B cell (primary cell): ENCODE results near the gene SCN2B.

Experiments
- CTCF ChIP-seq: fragments of 200-600 bp; IDR thresholded peaks from one replicate; pipeline ENCODE4 v1.8.0; 2022; ENCODE audit warnings: antibody characterized with exemption, mild to moderate bottlenecking
- EZH2 ChIP-seq: IDR thresholded peaks from 2 replicates; pipeline ENCODE4 v1.6.1; 2012; ENCODE audit warnings: borderline replicate concordance, low read depth, mild to moderate bottlenecking, moderate library complexity, low read length; ENCODE audit not compliant: insufficient read depth, poor library complexity, severe bottlenecking

DNA sequence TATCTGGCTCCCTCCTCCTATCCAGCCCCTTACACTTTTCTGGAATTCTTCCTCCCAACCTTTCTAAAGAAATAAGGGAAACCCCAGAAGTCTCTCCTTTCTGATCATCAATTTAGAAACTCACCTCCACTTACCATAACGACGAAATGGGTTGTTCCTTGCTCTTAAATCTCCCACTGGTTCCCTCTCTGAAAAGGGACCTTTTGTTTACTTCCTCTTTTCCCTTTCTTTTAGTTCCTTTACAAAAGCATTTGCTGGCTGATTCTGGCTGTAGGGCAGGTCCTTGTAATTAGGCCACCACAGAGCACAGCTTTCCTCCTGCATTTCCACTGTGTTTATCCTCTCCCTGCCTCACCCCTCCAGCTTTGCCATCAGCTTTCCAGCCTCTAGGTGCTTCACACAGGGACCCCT is 36.3 kb upstream of the SCN2B start:
- TF ChIP-seq CTCF (no peak), EZH2 (no peak)
